SU-DHL-6 (cell line): ENCODE measurements around the gene RAB6A.
"Not testable (repeated sequence)": the region's sequence is repeated elsewhere in the genome, so short reads cannot be mapped to it uniquely, and the experiment has no call there.

Source experiments
- H2AFZ ChIP-seq: fragments of 200-600 bp; sonication (generic); 2 replicates; pipeline ENCODE4 v1.6.1; 2014; ENCODE audit warnings: low read depth, mild to moderate bottlenecking, moderate library complexity, mixed read lengths, antibody characterized with exemption, low read length; ENCODE audit not compliant: severe bottlenecking
- H3F3A ChIP-seq: fragments of 200-600 bp; shearing (Covaris generic); 2 replicates; pipeline ENCODE4 v1.6.0; 2016; ENCODE audit warnings: antibody characterized with exemption, mild to moderate bottlenecking; ENCODE audit not compliant: insufficient read depth
- H3K27ac ChIP-seq: fragments of 200-600 bp; sonication (generic); 2 replicates; pipeline ENCODE4 v1.5.1; 2016; ENCODE audit warnings: low read depth, mild to moderate bottlenecking, low read length, moderate library complexity, mixed read lengths
- H3K27me3 ChIP-seq: fragments of 200-600 bp; sonication (generic), shearing (Covaris generic); 2 replicates; pipeline ENCODE4 v1.6.0; 2014; ENCODE audit warnings: mild to moderate bottlenecking, low read length
- H3K36me3 ChIP-seq: fragments of 200-600 bp; sonication (generic); 2 replicates; pipeline ENCODE4 v1.6.1; 2014; ENCODE audit warnings: mild to moderate bottlenecking, low read length, mixed read lengths
- H3K4me2 ChIP-seq: fragments of 300-600, 200-600 bp; shearing (Covaris generic), sonication (generic); 2 replicates; pipeline ENCODE4 v1.6.0; 2014; ENCODE audit warnings: low read length, low read depth, mild to moderate bottlenecking; ENCODE audit not compliant: poor library complexity, severe bottlenecking
- H3K4me3 ChIP-seq: fragments of 200-600 bp; sonication (generic); 2 replicates; pipeline ENCODE4 v1.5.1; 2014; ENCODE audit warnings: antibody characterized with exemption, low read length, mild to moderate bottlenecking, mixed read lengths; ENCODE audit not compliant: insufficient read depth, poor library complexity, severe bottlenecking
- H3K79me2 ChIP-seq: fragments of 200-600 bp; sonication (generic); 2 replicates; pipeline ENCODE4 v1.6.1; 2014; ENCODE audit warnings: mild to moderate bottlenecking, low read length, moderate library complexity; ENCODE audit not compliant: insufficient read depth
- H3K9ac ChIP-seq: fragments of 200-600 bp; sonication (generic); 2 replicates; pipeline ENCODE4 v1.7.0; 2014; ENCODE audit warnings: mild to moderate bottlenecking, low read length
- H3K9me2 ChIP-seq: fragments of 200-600 bp; sonication (generic); replicated peaks from 2 replicates; pipeline ENCODE4 v1.6.1; 2014; ENCODE audit warnings: low read length; ENCODE audit not compliant: insufficient read depth
- H3K9me3 ChIP-seq: fragments of 200-600 bp; sonication (generic); 2 replicates; pipeline ENCODE4 v1.6.1; 2014; ENCODE audit warnings: low read length, mixed read lengths; ENCODE audit not compliant: insufficient read depth
- H4K20me1 ChIP-seq: fragments of 200-600 bp; sonication (generic); 2 replicates; pipeline ENCODE4 v1.6.1; 2014; ENCODE audit warnings: low read depth, mild to moderate bottlenecking, antibody characterized with exemption, low read length, moderate library complexity, mixed read lengths
- CTCF ChIP-seq: fragments of 200-600 bp; sonication (generic); IDR thresholded peaks from one replicate; pipeline ENCODE4 v1.5.1; 2017; ENCODE audit warnings: antibody characterized with exemption, mild to moderate bottlenecking, low read length, moderate library complexity; ENCODE audit not compliant: insufficient read depth, poor library complexity, severe bottlenecking
- EZH2phosphoT487 ChIP-seq: fragments of 200-600 bp; sonication (generic), shearing (Covaris generic); conservative IDR thresholded peaks from 2 replicates; pipeline ENCODE4 v1.6.1; 2018; ENCODE audit warnings: mild to moderate bottlenecking, antibody characterized with exemption, low read length, moderate library complexity, mixed read lengths

Gene RAB6A

DNA sequence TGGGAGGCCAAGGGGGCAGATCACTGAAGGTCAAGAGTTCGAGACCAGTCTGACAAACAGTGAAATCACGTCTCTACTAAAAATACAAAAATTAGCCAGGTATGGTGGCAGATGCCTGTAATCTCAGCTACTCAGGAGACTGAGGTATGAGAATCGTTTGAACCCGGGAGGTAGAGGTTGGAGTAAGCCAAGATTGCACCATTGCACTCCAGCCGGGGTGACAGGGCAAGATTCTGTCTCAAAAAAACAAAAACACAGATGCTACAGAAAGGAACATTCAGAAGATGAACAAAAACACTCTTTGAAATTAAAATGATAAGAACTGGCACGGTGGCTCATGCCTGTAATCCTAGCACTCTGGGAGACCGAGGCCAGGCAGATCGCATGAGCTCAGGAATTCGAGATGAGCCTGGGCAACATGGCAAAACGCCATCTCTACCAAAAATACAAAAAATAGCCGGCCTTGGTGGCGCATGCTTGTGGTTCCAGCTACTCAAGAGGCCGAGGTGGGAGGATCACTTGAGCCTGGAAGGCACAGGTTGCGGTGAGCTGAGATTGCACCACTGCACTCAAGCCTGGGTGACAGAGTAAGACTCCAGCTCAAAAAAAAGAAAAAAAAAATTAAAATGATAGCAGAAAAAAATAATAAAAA is 8.5 kb downstream of the RAB6A start:
- Histone ChIP-seq H3F3A (peaks cover 6% of the 10 kb centered on the region; the same call in 1 of the 2 replicates), H3K36me3 (no peaks in the 10 kb centered on the region), H2AFZ (no peak overlapping the region), H3K9me2 (no peaks in the 10 kb centered on the region), H3K9ac (no peak overlapping the region), H3K27ac (no peak overlapping the region), H4K20me1 (peaks cover 7% of the 10 kb centered on the region; the same call in 1 of the 2 replicates), H3K27me3 (no peaks in the 10 kb centered on the region), H3K79me2 (peaks cover 86% of the 10 kb centered on the region), H3K4me3 (no peak overlapping the region), H3K4me2 (no peak overlapping the region), H3K9me3 (no peaks in the 10 kb centered on the region)
- TF ChIP-seq CTCF (no peak), EZH2phosphoT487 (no peak)

DNA sequence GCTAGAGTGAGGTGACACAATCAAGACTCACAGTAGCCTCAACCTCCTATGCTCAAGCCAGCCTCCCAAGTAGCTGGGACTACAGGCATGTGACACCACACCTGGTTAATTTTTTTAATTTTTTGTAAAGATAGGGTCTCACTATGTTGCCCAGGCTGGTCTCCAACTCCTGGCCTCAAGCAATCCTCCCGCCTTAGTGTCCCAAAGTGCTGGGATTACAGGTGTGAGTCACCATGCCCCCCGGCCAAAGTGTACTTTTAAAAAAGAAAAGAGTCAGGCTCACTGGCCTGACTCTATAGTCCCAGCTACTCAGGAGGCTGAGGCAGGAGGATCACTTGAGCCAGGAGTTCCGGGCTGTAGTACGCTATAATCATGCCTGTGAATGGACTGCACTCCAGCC is 10.0 kb downstream of the RAB6A start:
- not testable (repeated sequence) for H3K9me2 ChIP-seq, H3K36me3 ChIP-seq, H3K4me2 ChIP-seq, H3K4me3 ChIP-seq, H3F3A ChIP-seq, H3K27ac ChIP-seq, H3K9me3 ChIP-seq, H4K20me1 ChIP-seq, H3K9ac ChIP-seq, H2AFZ ChIP-seq, H3K27me3 ChIP-seq
- peaks cover 88% of the 10 kb centered on the region for H3K79me2 ChIP-seq

DNA sequence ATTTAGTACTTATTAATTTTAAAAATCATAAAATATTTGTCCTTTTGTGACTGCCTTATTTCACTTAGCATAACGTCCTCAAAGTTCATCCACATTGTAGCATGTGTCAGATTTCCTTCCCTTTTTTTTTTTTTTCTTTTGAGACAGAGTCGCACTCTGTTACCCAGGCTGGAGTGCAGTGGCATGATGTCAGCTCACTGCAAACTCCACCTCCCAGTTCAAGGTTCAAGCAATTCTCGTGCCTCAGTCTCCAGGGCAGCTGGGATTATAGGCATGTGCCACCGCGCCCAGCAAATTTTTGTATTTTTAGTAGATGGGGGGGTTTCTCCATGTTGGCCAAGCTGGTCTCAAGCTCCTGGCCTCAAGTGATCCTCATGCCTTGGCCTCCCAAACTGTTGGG is 10.6 kb downstream of the RAB6A start:
- H3K27me3 ChIP-seq = no peaks in the 10 kb centered on the region
- H2AFZ ChIP-seq = no peak overlapping the region
- TF ChIP-seq EZH2phosphoT487 (no peak), CTCF (no peak)
- peaks cover 6% of the 10 kb centered on the region; the same call in 1 of the 2 replicates for H3F3A ChIP-seq
- peaks cover 90% of the 10 kb centered on the region for H3K79me2 ChIP-seq
- no peak overlapping the region for H3K4me3 ChIP-seq
- no peak overlapping the region for H3K27ac ChIP-seq
- no peaks in the 10 kb centered on the region for H3K9me3 ChIP-seq
- H3K4me2 ChIP-seq = no peak overlapping the region
- H3K9ac ChIP-seq = no peak overlapping the region
- no peaks in the 10 kb centered on the region for H3K36me3 ChIP-seq
- no peaks in the 10 kb centered on the region for H3K9me2 ChIP-seq
- peaks cover 7% of the 10 kb centered on the region; the same call in 1 of the 2 replicates for H4K20me1 ChIP-seq

- Histone ChIP-seq H3K36me3 (no peaks in the 10 kb centered on the region), H3K27me3 (no peaks in the 10 kb centered on the region)
These were observed 11.8 kb downstream of the RAB6A start for GRCh38 chr11:73749118-73749517.

More at GRCh38 chr11:73749118-73749517, 11.8 kb downstream of the RAB6A start:
- Histone ChIP-seq H3F3A (peaks cover 6% of the 10 kb centered on the region; the same call in 1 of the 2 replicates), H2AFZ (no peak overlapping the region), H3K79me2 (peaks cover 95% of the 10 kb centered on the region), H3K4me2 (no peak overlapping the region), H3K9me3 (no peaks in the 10 kb centered on the region), H3K9me2 (no peaks in the 10 kb centered on the region), H3K27ac (no peak overlapping the region), H4K20me1 (peaks cover 7% of the 10 kb centered on the region; the same call in 1 of the 2 replicates), H3K9ac (no peak overlapping the region), H3K4me3 (no peak overlapping the region)
- TF ChIP-seq CTCF (no peak), EZH2phosphoT487 (no peak)
